ENCODE data around the gene NCOA4. TPM values are rescaled to one million over a fixed set of nuclear protein-coding genes. Genes with fewer than 3 reads are reported as not detected.
A peak's percentile ranks its signal among the peaks of the same experiment; 100 is the strongest.
"Not testable (repeated sequence)": the region's sequence is repeated elsewhere in the genome, so short reads cannot be mapped to it uniquely, and the experiment has no call there.

Gene NCOA4
- total RNA-seq, 1 experiment from 2014 or later: 68.0 TPM

- H3K9me2 ChIP-seq (ENCODE audit: insufficient read depth); RAD21 ChIA-PET (ENCODE audit: low non-redundant PET in 1 of 2, low total read pairs in 2 of 2, uncharacterized antibody in 2 of 2, unreplicated experiment in 2 of 2); CTCF ChIA-PET; H3K4me1 ChIP-seq (ENCODE audit: control insufficient read depth in 1 of 2, insufficient read depth in 2 of 2, low read length in 2 of 2); intact Hi-C loops (cut with micrococcal nuclease); H3K9ac ChIP-seq (ENCODE audit: low read length); H3K4me3 ChIP-seq (replicated peaks in 1 of 2; ENCODE audit: low read depth in 1 of 2, low read length in 2 of 2); ATAC-seq; H3K27ac ChIP-seq (ENCODE audit: low read depth, low read length); H4K20me1 ChIP-seq (ENCODE audit: insufficient read depth); H3K27me3 ChIP-seq (ENCODE audit: insufficient read depth, low read length); DNase-seq (ENCODE audit: low read depth, low spot score); POLR2A ChIA-PET; H3K36me3 ChIP-seq (ENCODE audit: control insufficient read depth in 1 of 2, insufficient read depth in 2 of 2, low read length in 2 of 2); H3K9me3 ChIP-seq (ENCODE audit: control insufficient read depth in 1 of 2, insufficient read depth in 1 of 2, low read depth in 1 of 2, low read length in 2 of 2); BruUV-seq (replicated peaks); H2AFZ ChIP-seq (ENCODE audit: low read depth, low read length, poor library complexity, severe bottlenecking): not testable (repeated sequence)
- Histone ChIP-seq H3K4me2 (ENCODE audit: low read length) (peak overlapping the region; percentile 78; the same call in 1 of the 2 replicates), H3K79me2 (ENCODE audit: insufficient read depth, low read length) (peaks cover 86% of the 10 kb centered on the region)
Observed at GRCh38 chr10:45974041-45974440, 56.4 kb downstream of the NCOA4 start.

GRCh38 chr10:45972813-45973169 lies 57.6 kb downstream of the NCOA4 start:
- H2AFZ ChIP-seq (ENCODE audit: low read depth, low read length, poor library complexity, severe bottlenecking); H3K27me3 ChIP-seq (ENCODE audit: insufficient read depth, low read length); intact Hi-C loops (cut with micrococcal nuclease); DNase-seq (ENCODE audit: low read depth, low spot score); POLR2A ChIA-PET; H3K9me3 ChIP-seq (ENCODE audit: control insufficient read depth in 1 of 2, insufficient read depth in 1 of 2, low read depth in 1 of 2, low read length in 2 of 2); CTCF ChIA-PET; RAD21 ChIA-PET (ENCODE audit: low non-redundant PET in 1 of 2, low total read pairs in 2 of 2, uncharacterized antibody in 2 of 2, unreplicated experiment in 2 of 2); H3K4me1 ChIP-seq (ENCODE audit: control insufficient read depth in 1 of 2, insufficient read depth in 2 of 2, low read length in 2 of 2); H3K9me2 ChIP-seq (ENCODE audit: insufficient read depth); H4K20me1 ChIP-seq (ENCODE audit: insufficient read depth); H3K36me3 ChIP-seq (ENCODE audit: control insufficient read depth in 1 of 2, insufficient read depth in 2 of 2, low read length in 2 of 2): not testable (repeated sequence)
- Histone ChIP-seq H3K4me3 (replicated peaks in 1 of 2; ENCODE audit: low read depth in 1 of 2, low read length in 2 of 2) (peak overlapping the region; percentile 77 to 78), H3K27ac (ENCODE audit: low read depth, low read length) (peak overlapping the region; percentile 56), H3K4me2 (ENCODE audit: low read length) (peak overlapping the region; percentile 78), H3K79me2 (ENCODE audit: insufficient read depth, low read length) (peaks cover 82% of the 10 kb centered on the region), H3K9ac (ENCODE audit: low read length) (peak overlapping the region; percentile 81)
- BruUV-seq (replicated peaks): TSS peak; percentile 63
- ATAC-seq: peak; percentile 44

- CTCF ChIA-PET: not testable (repeated sequence)
Observed at GRCh38 chr10:45972106-45972812, 58.2 kb downstream of the NCOA4 start, which contains the start of gene TIMM23. TIMM23 (plus strand) TSS chr10:45972489; CDS start chr10:45972625, 136 bp downstream.

More at GRCh38 chr10:45972106-45972812, 58.2 kb downstream of the NCOA4 start, which contains the start of gene TIMM23:
- H3K79me2 ChIP-seq (ENCODE audit: insufficient read depth, low read length): peaks cover 82% of the 10 kb centered on the region
- POLR2A ChIA-PET; H3K4me1 ChIP-seq (ENCODE audit: control insufficient read depth in 1 of 2, insufficient read depth in 2 of 2, low read length in 2 of 2); H3K27me3 ChIP-seq (ENCODE audit: insufficient read depth, low read length); intact Hi-C loops (cut with micrococcal nuclease); H3K9me3 ChIP-seq (ENCODE audit: control insufficient read depth in 1 of 2, insufficient read depth in 1 of 2, low read depth in 1 of 2, low read length in 2 of 2); H3K9me2 ChIP-seq (ENCODE audit: insufficient read depth); BruUV-seq (replicated peaks); H3K36me3 ChIP-seq (ENCODE audit: control insufficient read depth in 1 of 2, insufficient read depth in 2 of 2, low read length in 2 of 2); H4K20me1 ChIP-seq (ENCODE audit: insufficient read depth); H2AFZ ChIP-seq (ENCODE audit: low read depth, low read length, poor library complexity, severe bottlenecking); RAD21 ChIA-PET (ENCODE audit: low non-redundant PET in 1 of 2, low total read pairs in 2 of 2, uncharacterized antibody in 2 of 2, unreplicated experiment in 2 of 2): not testable (repeated sequence)
- peak within 1 kb of the TSS; percentile 56 for H3K27ac ChIP-seq (ENCODE audit: low read depth, low read length)
- peak within 1 kb of the TSS; percentile 77 to 78 for H3K4me3 ChIP-seq (replicated peaks in 1 of 2; ENCODE audit: low read depth in 1 of 2, low read length in 2 of 2)
- DNase-seq (ENCODE audit: low read depth, low spot score) (peak; percentile 67), ATAC-seq (peak; percentile 89)
- peak; percentile 80 for TF ChIP-seq MAX (IDR thresholded peaks at IDR 0.05)
- TF ChIP-seq ZBTB33 (IDR thresholded peaks at IDR 0.05; ENCODE audit: extremely low read depth, insufficient replicate concordance, low read length): peak; percentile 66
- peak; percentile 35 for TF ChIP-seq ZFX (IDR thresholded peaks at IDR 0.05)
- TF ChIP-seq YY1 (IDR thresholded peaks at IDR 0.05; ENCODE audit: extremely low read depth, insufficient replicate concordance, low read depth, low read length): peak; percentile 29
- TF ChIP-seq CBX3 (IDR thresholded peaks at IDR 0.05; ENCODE audit: low read depth): 0 out of 2 replicates have a peak, but pooled peaks have one; percentile 13
- peak; percentile 62 for TF ChIP-seq ELF1 (IDR thresholded peaks at IDR 0.05; ENCODE audit: borderline replicate concordance, low read depth)
- peak; percentile 43 for TF ChIP-seq POLR2A (IDR thresholded peaks at IDR 0.05; ENCODE audit: borderline replicate concordance, extremely low read depth, insufficient read depth, insufficient read length)
- peak; percentile 48 for TF ChIP-seq TCF7L2 (IDR thresholded peaks at IDR 0.05; ENCODE audit: borderline replicate concordance, extremely low read depth, insufficient read depth, insufficient read length)
- TF ChIP-seq POLR2AphosphoS5 (IDR thresholded peaks at IDR 0.05; ENCODE audit: low read depth, low read length): peak; percentile 66
- TF ChIP-seq SIN3A (IDR thresholded peaks at IDR 0.05; ENCODE audit: low read depth): peak; percentile 62; the same call in 1 of the 2 replicates
- H3K9ac ChIP-seq (ENCODE audit: low read length): peak within 1 kb of the TSS; percentile 81
- H3K4me2 ChIP-seq (ENCODE audit: low read length): peak within 1 kb of the TSS; percentile 78

All from HCT116 (cell line).